ENCODE data around the gene PLSCR4. TPM values are rescaled to one million over a fixed set of nuclear protein-coding genes. Genes with fewer than 3 reads are reported as not detected.

PLSCR4 gene
- total and polyA plus RNA-seq, 9 of the 15 experiments (the other 6 are each of a cell fraction or from before 2014, with no cell fraction given) = 0.11 to 0.68 (median 0.21) TPM

GRCh38 chr3:146223401-146224373 lies 27.2 kb downstream of the PLSCR4 start:
- no peak overlapping the region for H3K9ac ChIP-seq (ENCODE audit: insufficient read depth in 1 of 2, low read depth in 2 of 2, low read length in 2 of 2)
- no peaks in the 10 kb centered on the region for H3K36me3 ChIP-seq (ENCODE audit: control insufficient read depth, insufficient read depth, low read length)
- no peaks in the 10 kb centered on the region for H3K9me3 ChIP-seq (replicated peaks; ENCODE audit: control insufficient read depth, insufficient read depth, low read depth, low read length)
- no peaks in the 10 kb centered on the region for H3K27me3 ChIP-seq (ENCODE audit: control insufficient read depth in 2 of 2, insufficient read depth in 2 of 2, low read length in 2 of 2)
- FAIRE-seq = no peak
- H3K27ac ChIP-seq (ENCODE audit: extremely low read depth, low read depth, low read length) = no peak overlapping the region
- no TSS peak for BruUV-seq (replicated peaks)
- no peak overlapping the region for H3K4me2 ChIP-seq (ENCODE audit: insufficient read depth, low read length)
- in situ Hi-C loops (cut with MboI) = no loop called here
- ChIA-PET POLR2A (no interaction called here), CTCF (ENCODE audit: low intra/inter-chr PET ratio) (no interaction called here)
- no peaks in the 10 kb centered on the region for H4K20me1 ChIP-seq (replicated peaks; ENCODE audit: control insufficient read depth, insufficient read depth, low read length)
- no peak overlapping the region for H3K4me3 ChIP-seq
- intact Hi-C loops (cut with micrococcal nuclease) = no loop called here
- no peaks in the 10 kb centered on the region for H3K9me1 ChIP-seq (ENCODE audit: control insufficient read depth, insufficient read depth, low read length)
- H3K4me1 ChIP-seq (replicated peaks in 1 of 2; ENCODE audit: control insufficient read depth in 2 of 2, insufficient read depth in 2 of 2, low read length in 2 of 2) = no peaks in the 10 kb centered on the region
- H2AFZ ChIP-seq (ENCODE audit: low read depth, low read length) = no peak overlapping the region
- DNase-seq (ENCODE audit: extremely low read depth in 1 of 4, low spot score in 3 of 4) = no peak
- H3K79me2 ChIP-seq (ENCODE audit: control insufficient read depth, insufficient read depth, low read length) = no peaks in the 10 kb centered on the region
- WGBS (ENCODE audit: insufficient coverage, low coverage, missing lambda C conversion rate) = 0% methylated on average over 6 of the region's 6 CpGs
- ATAC-seq = no peak
- TF ChIP-seq SPI1 (IDR thresholded peaks at IDR 0.05; ENCODE audit: borderline replicate concordance, low read depth, low read length) (no peak), ZC3H8 (IDR thresholded peaks at IDR 0.05) (no peak), MEIS2 (IDR thresholded peaks at IDR 0.05; ENCODE audit: partially characterized antibody) (no peak), ARHGAP35 (IDR thresholded peaks at IDR 0.05; ENCODE audit: partially characterized antibody) (no peak), RAD51 (IDR thresholded peaks at IDR 0.05; ENCODE audit: borderline replicate concordance, low read depth) (no peak), SUPT5H (IDR thresholded peaks at IDR 0.05) (no peak), ZFP30 (CRISPR knock-in tag; IDR thresholded peaks at IDR 0.05; ENCODE audit: borderline replicate concordance) (no peak), RAD21 (CRISPR knock-in tag; conservative IDR thresholded peaks at IDR 0.05 in 1 of 2, IDR thresholded peaks at IDR 0.05 in 1 of 2) (no peak), HEY1 (CRISPR knock-in tag; IDR thresholded peaks at IDR 0.05; ENCODE audit: borderline replicate concordance) (no peak), XRCC4 (IDR thresholded peaks at IDR 0.05; ENCODE audit: extremely low read depth, insufficient read depth, insufficient read length) (no peak), PATZ1 (CRISPR knock-in tag; IDR thresholded peaks at IDR 0.05; ENCODE audit: borderline replicate concordance) (no peak), ZNF444 (CRISPR knock-in tag; IDR thresholded peaks at IDR 0.05) (no peak), KLF6 (CRISPR knock-in tag; IDR thresholded peaks at IDR 0.05; ENCODE audit: borderline replicate concordance) (no peak), ZNF280B (CRISPR knock-in tag; IDR thresholded peaks at IDR 0.05) (no peak), ESRRB (CRISPR knock-in tag; IDR thresholded peaks at IDR 0.05; ENCODE audit: borderline replicate concordance) (no peak), XRCC5 (IDR thresholded peaks at IDR 0.05; ENCODE audit: low read depth, low read length) (no peak)
